ENCODE results near the gene DERA.

DNA sequence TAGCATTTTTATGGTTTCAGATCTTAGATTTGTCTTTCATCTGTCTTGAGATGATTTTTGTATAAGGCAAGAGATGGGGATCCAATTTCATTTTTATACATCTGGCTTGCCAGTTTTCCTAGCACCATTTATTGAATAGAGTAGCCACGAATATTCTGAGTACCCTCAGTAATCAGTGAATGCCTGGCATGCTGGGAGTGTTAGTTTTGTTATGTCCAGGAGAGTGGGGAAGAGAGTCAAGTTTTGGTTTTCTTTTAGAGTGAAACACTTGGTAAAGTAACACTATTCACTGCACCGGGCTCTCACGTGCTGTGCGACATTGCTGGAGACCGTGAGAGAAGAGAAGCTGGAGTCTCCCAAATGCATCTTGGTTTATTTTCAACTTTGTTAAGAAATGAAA, 31.3 kb downstream of the DERA start:
- TF ChIP-seq CTCF (IDR thresholded peaks at IDR 0.05; ENCODE audit: poor library complexity) (no peak), EZH2 (IDR thresholded peaks at IDR 0.05; ENCODE audit: borderline replicate concordance) (no peak), EZH2phosphoT487 (IDR thresholded peaks at IDR 0.05; ENCODE audit: low read depth, severe bottlenecking, unreplicated experiment) (no peak)

Data from hepatocyte (in vitro differentiated cells).